ENCODE results near the gene ANKRD18A. TPM values are rescaled to one million over a fixed set of nuclear protein-coding genes. Genes with fewer than 3 reads are reported as not detected.

ANKRD18A gene
- total and polyA plus RNA-seq, 2 of the 8 experiments (the other 6 are each of a cell fraction or from before 2014, with no cell fraction given) = 0.68 to 4.0 TPM

- no peak overlapping the region for H2BK15ac ChIP-seq (ENCODE audit: low read length)
- no peak overlapping the region for H3K23ac ChIP-seq (ENCODE audit: insufficient read length)
- H2AFZ ChIP-seq (ENCODE audit: low read length) = no peak overlapping the region; the same call in 1 of the 2 replicates
- no peak overlapping the region for H2BK20ac ChIP-seq (ENCODE audit: low read length)
- H3K23me2 ChIP-seq (ENCODE audit: low read depth, low read length) = no peaks in the 10 kb centered on the region; the same call in 1 of the 2 replicates
- H3K36me3 ChIP-seq (ENCODE audit: control insufficient read depth in 2 of 4, insufficient read depth in 4 of 4, low read length in 3 of 4) = no peaks in the 10 kb centered on the region
- H3K14ac ChIP-seq (ENCODE audit: insufficient read length) = no peak overlapping the region
- POLR2A ChIA-PET (ENCODE audit: partially characterized antibody) = no interaction called here
- H3K79me1 ChIP-seq (ENCODE audit: low read depth, low read length) = no peaks in the 10 kb centered on the region
- no peak overlapping the region for H3K4me2 ChIP-seq (ENCODE audit: insufficient read depth in 1 of 2, low read depth in 2 of 2, low read length in 2 of 2)
- DNase-seq (ENCODE audit: low read depth in 1 of 2, low spot score in 2 of 2) (no peak), FAIRE-seq (no peak)
- no peak overlapping the region for H2BK12ac ChIP-seq (ENCODE audit: low read depth, low read length)
- no peak overlapping the region for H3K27ac ChIP-seq (ENCODE audit: low read depth, low read length)
- no peak overlapping the region for H3K18ac ChIP-seq (ENCODE audit: extremely low read depth, low read length)
- 66% methylated on average over 5 of the region's 5 CpGs; no CpG with 5 or more reads in 1 of the 2 experiments for WGBS, 2 experiments (ENCODE audit: extremely low coverage in 1 of 2, insufficient coverage in 1 of 2, insufficient read length in 1 of 2, insufficient replicate concordance in 2 of 2, low coverage in 1 of 2, low lambda C conversion rate in 2 of 2, missing lambda C conversion rate in 1 of 2)
- no peak overlapping the region for H3K4ac ChIP-seq (replicated peaks; ENCODE audit: insufficient read length, low read depth, low read length)
- no peaks in the 10 kb centered on the region for H3K9me3 ChIP-seq (ENCODE audit: insufficient read depth in 2 of 2, low read depth in 1 of 2, low read length in 1 of 2)
- H2AK5ac ChIP-seq (ENCODE audit: low read depth, low read length) = no peak overlapping the region
- H3K27me3 ChIP-seq (replicated peaks in 1 of 4; ENCODE audit: control insufficient read depth in 3 of 4, extremely low read depth in 1 of 4, insufficient read depth in 3 of 4, low read length in 3 of 4) = no peaks in the 10 kb centered on the region
- H4K91ac ChIP-seq (replicated peaks; ENCODE audit: insufficient read length, low read length) = no peak overlapping the region
- CTCF ChIA-PET (ENCODE audit: partially characterized antibody) = no interaction called here
- H3K4me3 ChIP-seq (ENCODE audit: extremely low read depth in 1 of 4, insufficient read depth in 2 of 4, low read depth in 3 of 4, low read length in 4 of 4) = no peak overlapping the region
- no peaks in the 10 kb centered on the region for H4K20me1 ChIP-seq (replicated peaks in 1 of 2; ENCODE audit: control insufficient read depth in 1 of 2, insufficient read depth in 2 of 2, low read length in 2 of 2)
- H2BK5ac ChIP-seq (ENCODE audit: low read depth, low read length) = no peak overlapping the region
- H4K8ac ChIP-seq (ENCODE audit: extremely low read depth, insufficient read depth, low read length) = no peak overlapping the region
- no peaks in the 10 kb centered on the region for H3K79me2 ChIP-seq (ENCODE audit: control insufficient read depth in 1 of 2, insufficient read depth in 2 of 2, low read length in 2 of 2)
- no peak overlapping the region for H3K9ac ChIP-seq (replicated peaks in 1 of 4; ENCODE audit: extremely low read depth in 1 of 4, low read depth in 3 of 4, low read length in 3 of 4)
- H4K5ac ChIP-seq (ENCODE audit: insufficient read length, low read depth, low read length) = no peak overlapping the region
- H3K56ac ChIP-seq (replicated peaks; ENCODE audit: insufficient read length, low read depth, low read length) = no peak overlapping the region
- H3K4me1 ChIP-seq (replicated peaks in 1 of 4; ENCODE audit: control insufficient read depth in 3 of 4, insufficient read depth in 4 of 4, low read length in 3 of 4) = no peaks in the 10 kb centered on the region
- no peak overlapping the region for H2BK120ac ChIP-seq (replicated peaks; ENCODE audit: low read depth, low read length)
- TF ChIP-seq TCF12 (IDR thresholded peaks at IDR 0.05; ENCODE audit: low read depth, low read length) (no peak), CTBP2 (IDR thresholded peaks at IDR 0.05; ENCODE audit: borderline replicate concordance, insufficient read depth, insufficient read length, low read length) (no peak), POU5F1 (IDR thresholded peaks at IDR 0.05; ENCODE audit: low read depth, low read length) (no peak), HDAC2 (IDR thresholded peaks at IDR 0.05; ENCODE audit: borderline replicate concordance in 1 of 2, low read depth in 2 of 2, low read length in 2 of 2) (no peak), SAP30 (IDR thresholded peaks at IDR 0.05; ENCODE audit: insufficient read depth, insufficient replicate concordance, low read length) (no peak), POLR2AphosphoS5 (IDR thresholded peaks at IDR 0.05; ENCODE audit: low read depth, low read length) (no peak), JUN (IDR thresholded peaks at IDR 0.05; ENCODE audit: low read depth, low read length) (no peak), BRCA1 (IDR thresholded peaks at IDR 0.05; ENCODE audit: low read depth, low read length) (no peak), HDAC6 (IDR thresholded peaks at IDR 0.05; ENCODE audit: low read depth, low read length) (no peak), ZNF274 (IDR thresholded peaks at IDR 0.05; ENCODE audit: borderline replicate concordance, extremely low read depth, low read length) (no peak), EZH2 (IDR thresholded peaks at IDR 0.05; ENCODE audit: low read depth, low read length, severe bottlenecking) (no peak), NANOG (IDR thresholded peaks at IDR 0.05; ENCODE audit: insufficient read depth, low read depth, low read length, poor library complexity, severe bottlenecking) (no peak), CREB1 (IDR thresholded peaks at IDR 0.05) (no peak), KDM4A (IDR thresholded peaks at IDR 0.05; ENCODE audit: low read depth, low read length, severe bottlenecking) (no peak)
Measured at GRCh38 chr9:38656896-38657295, 36.5 kb upstream of the ANKRD18A start.

Data from H1 (cell line).